Upper lobe of left lung (tissue), 4 donors: ENCODE measurements around the gene OSBPL8.

Source experiments
- CTCF ChIP-seq, 6 experiments: fragments of 450-650 bp in 4 of 6; fragments of 200-600 bp in 2 of 6; sonication (generic) in 2 of 6; IDR thresholded peaks; one replicate each; pipeline ENCODE4 v1.5.1; 2016 to 2019; ENCODE audit warnings: antibody characterized with exemption in 6 of 6
- EP300 ChIP-seq, 4 donors: sonication (generic); formaldehyde crosslinking; IDR thresholded peaks; one replicate each; pipeline ENCODE4 v1.5.1; 2017; ENCODE audit warnings: antibody characterized with exemption in 4 of 4, control low read depth in 2 of 4
- POLR2AphosphoS5 ChIP-seq, 2 donors: sonication (generic); formaldehyde crosslinking; IDR thresholded peaks; one replicate each; pipeline ENCODE4 v1.5.1; 2017; ENCODE audit warnings: antibody characterized with exemption in 2 of 2

DNA sequence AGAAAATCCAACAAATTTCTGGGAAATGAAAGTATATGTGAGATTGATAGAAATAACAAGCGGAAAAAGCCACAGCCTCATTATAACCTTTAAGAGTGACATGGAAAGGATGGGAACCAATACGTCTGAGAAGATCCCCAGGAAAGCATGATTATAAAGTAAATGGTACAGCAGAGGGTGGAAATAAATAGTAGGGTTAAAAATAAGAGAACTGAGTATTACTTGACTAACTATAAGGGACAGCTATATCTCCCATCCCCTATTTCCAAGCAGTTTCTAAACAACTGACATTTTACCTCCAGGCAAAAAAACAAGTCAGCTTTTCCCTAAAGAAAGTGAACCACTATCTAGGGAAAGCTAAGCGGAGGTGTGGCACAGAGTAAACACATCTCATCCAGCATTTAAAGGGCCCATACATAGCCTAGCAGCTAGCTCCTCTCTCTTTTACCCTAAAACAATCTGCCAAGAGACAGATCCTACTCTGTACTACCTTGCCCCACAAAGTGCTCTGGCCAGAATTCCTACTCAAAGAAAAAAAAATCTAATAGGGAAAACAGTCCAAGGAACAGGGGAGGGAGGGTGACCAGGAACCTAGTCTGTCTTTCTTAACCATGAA is 11.2 kb downstream of the OSBPL8 start:
- TF ChIP-seq CTCF (IDR thresholded peaks at IDR 0.05), result no peak
- TF ChIP-seq EP300 (IDR thresholded peaks at IDR 0.05), result no peak
- TF ChIP-seq POLR2AphosphoS5 (IDR thresholded peaks at IDR 0.05), result no peak
